NCI-H345 (cell line): Measurements from ENCODE around the gene IRF4.

Experiments used
- DNase-seq: peaks from one replicate; lab custom pipeline; 2025; lab: John Stamatoyannopoulos, UW

IRF4 gene

DNA sequence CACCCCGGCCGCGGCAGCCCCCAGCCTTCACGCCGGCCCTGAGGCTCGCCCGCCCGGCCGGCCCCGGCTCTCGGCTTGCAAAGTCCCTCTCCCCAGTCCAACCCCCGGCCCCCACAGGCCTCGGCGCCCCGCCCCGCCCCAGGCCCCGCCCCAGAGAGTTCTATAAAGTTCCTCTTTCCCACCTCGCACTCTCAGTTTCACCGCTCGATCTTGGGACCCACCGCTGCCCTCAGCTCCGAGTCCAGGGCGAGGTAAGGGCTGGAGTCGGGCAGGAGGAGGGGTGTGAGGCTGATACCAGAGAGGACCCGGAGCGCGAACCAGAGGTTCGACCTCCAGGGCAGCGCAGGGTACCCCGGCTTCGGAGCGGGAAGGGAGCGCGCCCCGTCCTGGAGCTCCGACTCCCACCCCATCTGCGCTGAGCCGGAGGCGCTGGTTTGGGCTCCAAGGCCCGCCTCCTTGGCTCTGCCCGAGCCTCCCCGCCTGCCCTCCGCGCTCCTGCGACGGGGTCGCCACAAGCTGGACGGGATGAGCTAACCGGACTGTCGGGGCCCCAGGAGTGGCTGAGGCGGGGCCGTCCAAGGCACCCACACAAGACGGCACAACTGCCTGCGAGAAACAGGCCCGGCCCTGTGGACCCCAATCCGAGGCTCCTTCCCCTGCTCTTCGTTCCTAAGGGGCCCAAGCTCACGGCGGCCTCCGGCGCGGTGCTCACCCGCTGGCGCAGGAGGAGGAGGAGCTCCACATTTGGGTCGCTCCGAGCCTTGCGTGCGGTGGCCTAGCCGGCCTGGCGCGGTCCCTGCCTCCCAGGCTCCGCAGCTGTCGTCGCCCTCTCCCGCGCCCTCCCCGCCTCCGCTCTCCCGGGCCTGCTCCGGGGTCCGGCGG, at the start of gene IRF4:
Gene IRF4, plus strand, starts transcription at position 194 of the 882 bp plus-strand sequence. CDS start 1,401 bp downstream, outside the sequence.
- no peak for DNase-seq

DNA sequence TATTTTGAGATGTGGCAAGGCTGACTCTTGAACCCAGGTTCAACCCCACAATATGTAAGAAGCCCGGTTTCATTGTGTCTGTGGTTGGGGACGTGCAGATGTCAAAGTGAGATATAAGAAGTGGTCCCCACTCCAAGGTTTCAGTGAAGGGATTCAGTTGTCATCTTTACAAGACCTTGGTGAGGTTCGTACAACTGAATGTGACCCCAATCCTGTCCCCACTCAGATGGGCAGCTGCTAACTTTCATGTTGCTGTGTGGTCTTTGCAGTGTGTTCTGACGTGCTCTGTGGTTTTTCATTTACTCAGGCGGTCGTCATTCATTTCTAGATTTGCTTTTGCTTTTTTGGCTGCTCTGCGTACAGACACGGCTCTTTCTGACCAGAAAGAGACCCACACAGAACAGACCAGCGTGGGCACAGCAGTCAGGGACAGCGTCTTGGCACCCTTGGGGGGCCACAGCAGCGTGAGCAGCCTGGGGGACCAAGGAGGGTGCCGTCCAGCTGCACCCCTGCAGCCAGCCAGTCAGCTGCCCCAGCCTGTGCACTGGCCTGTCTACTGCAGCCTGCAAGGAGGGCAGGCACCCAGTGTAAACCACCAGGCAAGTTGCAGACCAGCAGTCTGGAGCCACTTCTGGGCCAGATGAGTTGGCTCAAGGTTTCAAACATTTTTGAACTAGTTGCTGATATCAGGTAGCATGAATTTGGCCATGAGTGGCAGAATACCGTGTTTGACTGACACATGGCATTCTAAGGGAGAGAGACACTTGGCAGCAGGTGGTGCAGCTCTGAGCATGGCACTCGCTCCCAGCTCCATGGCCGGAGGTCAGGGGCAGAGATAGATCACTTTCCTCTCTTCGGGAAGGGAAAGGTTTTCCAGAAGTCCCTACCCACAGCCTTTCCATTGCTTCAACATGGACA, 49.4 kb upstream of the IRF4 start:
- no peak for DNase-seq

DNA sequence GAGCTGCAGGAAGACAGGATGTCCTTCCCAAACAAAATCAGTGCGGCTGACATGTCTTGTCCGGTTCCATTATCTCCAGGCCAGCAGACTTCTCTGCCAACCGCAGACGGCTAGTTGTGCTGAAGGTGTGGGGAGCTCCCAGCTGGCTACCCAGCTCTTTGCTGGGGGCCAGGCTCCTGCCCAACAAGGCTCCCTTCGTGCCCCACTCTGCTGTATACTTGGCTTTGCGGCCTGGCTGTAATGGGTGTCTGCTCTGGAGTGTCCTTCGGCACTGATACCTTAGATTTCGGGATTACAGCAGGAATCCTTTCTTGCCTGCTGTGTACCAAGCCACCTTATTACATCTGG, 48.7 kb upstream of the IRF4 start:
- no peak for DNase-seq

DNA sequence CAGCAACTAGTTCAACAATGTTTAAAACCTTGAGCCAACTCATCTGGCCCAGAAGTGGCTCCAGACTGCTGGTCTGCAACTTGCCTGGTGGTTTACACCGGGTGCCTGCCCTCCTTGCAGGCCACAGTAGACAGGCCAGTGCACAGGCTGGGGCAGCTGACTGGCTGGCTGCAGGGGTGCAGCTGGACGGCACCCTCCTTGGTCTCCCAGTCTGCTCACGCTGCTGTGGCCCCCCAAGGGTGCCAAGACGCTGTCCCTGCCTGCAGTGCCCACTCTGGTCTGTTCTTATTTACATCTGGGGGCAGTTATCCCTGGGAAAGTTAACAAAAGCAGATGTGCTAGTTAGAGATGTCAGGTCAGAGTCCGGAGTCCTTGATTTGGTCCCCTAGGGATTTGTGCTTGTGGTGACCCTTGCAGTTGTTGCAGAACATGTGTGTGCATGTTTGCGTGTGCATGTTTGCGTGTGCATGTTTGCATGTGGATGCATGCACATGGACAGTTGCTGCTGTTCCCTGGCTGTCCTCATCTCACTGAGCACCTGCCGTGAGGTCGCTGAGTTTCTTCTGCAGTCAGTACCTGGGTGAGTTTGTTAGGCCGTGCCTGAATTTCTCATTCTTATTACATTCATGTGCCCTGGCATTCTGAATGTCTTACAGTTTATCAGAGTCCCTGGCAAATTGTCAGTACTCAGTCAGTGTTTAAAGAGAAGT, 48.2 kb upstream of the IRF4 start:
- DNase-seq = no peak

DNA sequence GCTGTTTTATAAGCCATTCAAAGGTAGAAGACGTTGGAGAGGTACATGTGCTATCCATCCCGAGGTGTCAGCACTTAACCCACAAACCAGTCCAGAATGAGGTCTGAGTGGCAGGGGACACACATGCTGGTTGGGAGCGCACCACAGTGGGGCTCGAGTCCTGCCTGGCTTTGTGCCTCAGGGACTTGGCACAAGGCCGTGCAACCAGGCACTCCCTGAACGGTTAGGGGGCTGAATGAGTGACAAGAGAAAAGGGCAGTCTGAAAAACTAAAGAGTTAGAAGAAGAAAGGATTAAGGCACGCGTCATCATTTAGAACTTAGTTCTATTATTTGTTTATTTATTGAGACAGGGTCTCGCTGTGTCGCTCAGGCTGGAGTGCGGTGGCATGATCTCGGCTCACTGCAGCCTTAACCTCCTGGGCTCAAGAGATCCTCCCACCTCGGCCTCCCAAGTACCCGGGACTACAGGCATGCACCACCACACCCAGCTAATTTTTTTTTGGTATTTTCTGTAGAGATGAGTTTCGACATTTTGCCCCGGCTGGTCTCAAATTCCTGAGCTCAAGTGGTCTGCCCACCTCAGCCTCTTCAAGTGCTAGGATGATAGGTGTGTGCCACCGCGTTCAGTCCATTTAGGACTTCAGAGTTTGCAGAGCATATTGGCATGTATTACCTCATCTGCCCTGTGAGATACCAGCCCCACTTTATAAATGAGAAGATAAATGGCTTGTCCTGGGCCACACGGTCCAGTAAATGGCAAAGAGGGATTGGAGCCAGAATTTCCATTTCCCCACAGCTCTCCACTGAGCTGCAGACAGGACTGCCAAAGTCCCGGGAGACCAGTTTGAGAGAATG, 47.4 kb upstream of the IRF4 start:
- DNase-seq = no peak

DNA sequence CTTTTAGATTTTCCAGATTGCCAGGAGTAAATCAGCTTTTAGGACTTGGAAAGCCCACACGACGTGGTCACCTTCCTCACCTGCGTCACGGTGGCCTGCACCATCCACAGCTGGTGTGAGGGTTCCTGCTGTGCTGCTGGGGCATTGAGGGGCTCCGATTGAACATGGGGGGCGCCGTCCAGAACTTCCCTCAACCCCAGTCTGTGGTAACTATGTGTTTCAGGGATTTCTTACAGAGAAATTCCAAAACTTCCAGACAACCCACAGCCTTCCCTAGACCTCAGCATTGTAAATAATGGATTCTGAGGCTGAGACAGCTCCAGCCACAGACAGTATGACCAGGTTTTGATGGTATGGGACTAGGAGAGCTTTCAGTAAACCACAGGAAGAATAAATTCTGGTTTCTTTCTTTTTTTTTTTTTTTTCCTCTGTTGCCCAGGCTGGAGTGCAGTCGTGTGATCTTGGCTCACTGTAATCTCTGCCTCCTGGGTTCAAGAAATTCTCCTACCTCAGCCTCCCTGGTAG, 46.7 kb upstream of the IRF4 start:
- DNase-seq = no peak

DNA sequence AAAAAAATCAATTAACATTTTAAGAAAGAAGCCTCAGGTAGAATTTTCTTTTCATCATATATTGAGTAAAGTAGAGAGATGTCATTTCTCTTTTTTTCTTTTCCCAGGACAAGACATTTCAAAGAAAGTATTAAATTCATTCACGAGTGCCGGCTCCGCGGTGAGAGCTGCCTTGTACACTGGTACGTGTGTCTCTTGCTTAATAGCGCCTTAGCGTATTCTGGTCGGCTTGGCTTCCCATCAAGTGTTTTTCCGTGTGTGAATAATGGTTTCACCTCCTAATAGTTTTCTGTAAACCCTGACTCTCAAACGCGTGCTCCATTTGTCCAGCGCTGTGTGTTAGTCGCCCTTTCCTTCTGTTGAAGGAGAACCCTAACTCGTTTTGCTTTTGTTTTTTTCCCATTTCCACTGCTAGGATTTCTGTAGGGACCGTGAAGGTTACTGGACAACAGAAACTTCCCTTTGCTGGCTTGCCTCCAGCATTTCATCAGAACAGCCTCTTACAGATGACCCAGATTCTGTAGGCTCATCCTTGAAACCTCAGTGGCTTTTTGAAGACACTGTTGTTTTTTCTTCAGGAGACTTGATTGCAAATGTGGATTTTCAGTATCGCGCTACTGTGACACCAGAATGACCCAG, 45.7 kb upstream of the IRF4 start:
- no peak for DNase-seq

DNA sequence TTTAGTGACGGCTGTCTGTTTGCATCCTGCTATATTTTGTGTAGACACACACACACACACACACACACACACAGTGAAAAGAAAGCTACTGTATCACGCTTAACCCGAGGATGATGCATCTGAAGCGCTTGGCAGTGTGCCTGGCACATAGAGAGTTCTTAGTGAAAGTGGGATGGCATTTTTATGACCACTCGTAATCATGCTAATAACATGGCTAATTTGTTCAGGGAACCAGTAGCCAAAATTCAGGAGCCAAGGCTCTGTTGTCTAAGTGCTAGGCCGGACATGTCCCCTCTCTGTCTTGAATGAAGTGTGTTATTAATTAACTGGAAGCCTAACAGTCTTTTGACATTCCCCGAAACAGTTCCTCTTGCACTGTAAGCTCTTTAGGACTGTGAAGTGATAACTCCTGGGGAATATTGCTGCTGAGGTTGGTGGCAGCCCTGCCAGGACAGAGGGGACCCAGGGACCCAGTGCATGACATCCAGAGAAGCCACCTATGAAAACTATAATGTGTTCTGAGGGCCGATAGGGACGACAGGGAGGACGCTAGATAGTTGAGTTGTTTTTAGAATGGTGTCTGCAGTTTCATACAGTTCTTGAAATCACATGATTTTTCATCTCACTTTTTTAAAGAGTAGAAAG, 45.0 kb upstream of the IRF4 start:
- DNase-seq = no peak

DNA sequence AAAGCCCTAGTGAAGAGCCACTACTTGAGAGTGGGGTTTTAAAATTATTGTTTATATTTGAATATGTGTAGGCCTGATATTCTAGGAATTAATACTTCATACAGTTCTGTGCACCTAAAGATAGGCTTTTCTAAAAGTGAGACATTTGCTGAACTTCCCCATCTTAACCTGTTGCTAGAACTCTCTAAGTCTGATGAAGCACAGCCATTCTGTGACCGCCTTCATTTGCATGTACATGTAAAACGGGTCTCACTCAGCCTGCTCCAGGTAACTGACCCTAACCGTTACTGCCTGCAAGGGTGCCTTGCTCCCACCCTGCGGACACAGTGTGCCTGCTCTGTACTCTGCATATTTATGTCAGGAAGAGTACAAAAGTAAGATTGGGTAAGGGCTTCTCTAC, 44.3 kb upstream of the IRF4 start:
- DNase-seq = no peak

DNA sequence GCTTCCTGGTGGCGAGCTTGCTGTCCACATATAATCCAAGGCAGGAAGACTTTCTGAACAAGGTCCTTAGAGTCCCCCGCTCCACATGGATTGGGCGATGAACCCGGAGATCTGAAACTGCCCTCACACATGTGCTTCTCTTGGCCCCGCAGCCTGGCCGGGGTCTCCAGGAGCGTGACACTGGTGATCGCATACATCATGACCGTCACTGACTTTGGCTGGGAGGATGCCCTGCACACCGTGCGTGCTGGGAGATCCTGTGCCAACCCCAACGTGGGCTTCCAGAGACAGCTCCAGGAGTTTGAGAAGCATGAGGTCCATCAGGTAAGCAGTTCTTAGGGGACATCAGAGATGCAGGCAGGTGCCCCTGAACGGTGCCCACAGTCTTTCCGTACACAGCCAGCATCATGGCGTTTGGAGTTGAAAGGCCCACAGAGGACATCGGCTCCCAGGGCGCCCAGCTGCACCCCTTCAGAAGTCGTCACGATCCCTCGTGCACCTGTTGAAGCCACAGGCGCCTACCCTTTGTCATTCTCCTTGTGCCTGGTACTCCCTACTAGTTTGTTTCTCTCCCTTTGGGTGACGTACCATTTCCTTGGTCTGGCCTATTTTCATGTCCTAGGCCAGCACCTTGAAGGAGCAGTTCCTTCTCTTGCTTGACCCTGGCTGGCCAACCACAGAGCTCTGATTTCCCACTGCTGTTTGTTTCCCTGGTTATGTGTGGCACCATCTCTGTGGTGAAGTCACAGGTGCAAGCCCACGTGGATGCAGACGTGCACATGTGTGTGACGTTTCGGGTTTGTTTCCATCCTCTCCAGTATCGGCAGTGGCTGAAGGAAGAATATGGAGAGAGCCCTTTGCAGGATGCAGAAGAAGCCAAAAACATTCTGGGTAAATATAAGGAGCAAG, 43.3 kb upstream of the IRF4 start:
- DNase-seq = no peak

DNA sequence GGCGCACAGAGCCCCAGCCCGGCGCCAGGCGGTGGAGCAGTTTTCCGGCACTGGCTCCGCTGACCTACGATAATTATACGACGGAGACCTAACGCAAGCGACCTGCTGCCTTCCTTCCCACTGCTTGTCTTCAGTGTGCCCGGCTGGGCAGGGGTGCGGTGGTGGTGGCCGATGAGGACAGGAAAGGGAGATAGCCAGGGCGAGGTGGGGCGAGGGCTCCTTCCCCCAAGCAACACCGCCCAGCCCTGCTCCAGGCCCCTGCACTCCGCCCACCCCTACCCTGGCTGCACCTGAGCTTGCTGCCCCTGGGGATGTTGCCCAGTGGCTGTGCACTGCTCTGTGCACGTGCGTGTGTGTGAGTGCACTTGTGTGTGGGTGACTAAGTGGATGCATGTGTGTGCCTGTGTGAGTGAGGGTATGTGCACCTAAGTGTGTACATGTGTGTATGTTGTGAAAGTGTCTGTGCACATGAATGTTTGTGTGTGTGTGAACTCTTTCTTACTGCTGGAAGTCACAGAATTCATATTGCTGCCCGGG, 42.6 kb upstream of the IRF4 start:
- DNase-seq = no peak

DNA sequence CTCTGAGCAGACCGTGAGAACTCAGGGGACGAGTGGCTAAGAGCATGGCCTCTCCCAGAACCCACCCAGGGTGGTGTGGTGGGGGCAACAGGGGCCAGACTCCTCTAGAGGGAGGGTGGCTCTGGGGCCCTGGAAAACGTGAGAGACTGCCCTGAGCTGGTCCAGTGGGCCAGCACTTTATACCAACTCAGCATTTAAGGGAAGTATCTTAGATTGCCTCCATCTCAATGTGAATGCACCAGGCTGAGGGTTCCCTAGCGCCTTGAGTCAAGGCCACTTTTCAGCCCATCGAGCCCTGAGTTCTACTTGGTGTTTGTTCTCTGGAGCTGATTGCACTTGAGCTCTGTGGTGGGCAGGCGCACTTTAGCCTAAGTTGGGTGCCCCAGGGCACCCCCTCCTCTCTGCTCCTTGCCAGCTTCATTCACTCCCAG, 42.0 kb upstream of the IRF4 start:
- DNase-seq = no peak

DNA sequence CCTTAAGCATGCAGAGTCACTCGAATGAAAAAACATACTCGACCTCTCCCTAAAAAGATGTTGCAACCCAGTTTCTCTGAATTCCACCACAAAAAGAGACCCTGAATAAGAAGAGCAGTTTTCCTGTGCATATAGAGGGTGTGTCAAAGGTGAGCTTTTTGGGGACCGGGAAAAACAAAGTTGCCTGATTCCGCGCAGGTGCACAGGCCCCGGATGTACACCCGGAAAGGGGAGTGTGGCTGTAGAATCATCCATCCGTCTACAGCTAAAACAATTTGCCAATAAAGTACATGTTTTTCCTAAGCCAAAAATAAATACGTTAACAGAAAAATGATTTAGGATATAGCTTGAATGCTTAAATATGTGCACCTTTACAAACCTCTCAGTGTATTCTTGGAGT, 41.2 kb upstream of the IRF4 start:
- DNase-seq = no peak

DNA sequence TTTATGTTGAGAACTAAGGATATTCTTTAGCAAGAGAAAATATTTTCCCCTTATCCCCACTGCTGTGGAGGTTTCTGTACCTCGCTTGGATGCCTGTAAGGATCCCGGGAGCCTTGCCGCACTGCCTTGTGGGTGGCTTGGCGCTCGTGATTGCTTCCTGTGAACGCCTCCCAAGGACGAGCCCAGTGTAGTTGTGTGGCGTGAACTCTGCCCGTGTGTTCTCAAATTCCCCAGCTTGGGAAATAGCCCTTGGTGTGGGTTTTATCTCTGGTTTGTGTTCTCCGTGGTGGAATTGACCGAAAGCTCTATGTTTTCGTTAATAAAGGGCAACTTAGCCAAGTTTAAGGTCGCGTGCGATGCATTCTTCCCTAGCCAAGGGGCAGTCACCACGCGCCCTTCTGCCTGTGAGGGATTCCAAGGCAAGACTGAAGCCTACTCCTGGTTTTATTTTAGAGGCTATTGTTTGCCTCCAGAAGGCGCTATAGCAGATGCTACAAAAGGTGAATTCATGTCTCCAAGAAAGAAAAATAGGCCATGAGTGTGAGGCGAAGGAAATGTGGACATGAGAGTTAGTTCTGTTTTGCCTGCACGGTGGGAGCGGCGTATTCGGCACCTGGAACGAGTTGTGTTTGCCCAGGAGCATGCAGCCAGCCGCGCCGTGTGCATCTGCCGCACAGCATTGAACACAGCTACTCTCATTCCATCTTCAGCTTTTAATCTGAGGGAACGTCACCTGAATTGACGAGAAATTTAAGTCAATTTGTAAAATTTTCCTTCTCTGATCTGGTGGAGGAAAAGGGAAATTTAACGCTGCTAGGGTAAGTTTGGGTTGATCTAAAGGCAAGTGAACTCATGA, 40.3 kb upstream of the IRF4 start:
- no peak for DNase-seq

DNA sequence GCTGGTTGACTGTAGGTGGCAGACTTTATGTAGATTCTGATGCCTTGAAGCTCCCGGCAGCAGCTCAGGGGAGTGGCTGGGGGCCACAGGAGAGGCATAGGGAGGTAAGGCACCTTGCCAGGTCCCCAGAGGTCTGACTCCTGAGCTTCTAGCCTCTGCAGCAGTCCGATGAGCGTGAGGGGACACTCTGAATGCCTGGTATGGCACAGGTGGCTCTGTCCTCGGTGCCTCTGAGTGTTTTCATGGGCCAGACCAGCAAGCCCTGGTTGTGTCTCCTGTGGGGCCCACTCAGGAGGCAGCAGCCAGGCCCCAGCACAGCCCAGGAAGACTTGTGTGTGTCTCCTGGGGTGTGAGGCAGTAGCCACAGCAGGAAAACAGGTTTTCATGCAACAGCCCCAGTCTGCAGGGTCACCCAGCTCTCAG, 39.7 kb upstream of the IRF4 start:
- no peak for DNase-seq

DNA sequence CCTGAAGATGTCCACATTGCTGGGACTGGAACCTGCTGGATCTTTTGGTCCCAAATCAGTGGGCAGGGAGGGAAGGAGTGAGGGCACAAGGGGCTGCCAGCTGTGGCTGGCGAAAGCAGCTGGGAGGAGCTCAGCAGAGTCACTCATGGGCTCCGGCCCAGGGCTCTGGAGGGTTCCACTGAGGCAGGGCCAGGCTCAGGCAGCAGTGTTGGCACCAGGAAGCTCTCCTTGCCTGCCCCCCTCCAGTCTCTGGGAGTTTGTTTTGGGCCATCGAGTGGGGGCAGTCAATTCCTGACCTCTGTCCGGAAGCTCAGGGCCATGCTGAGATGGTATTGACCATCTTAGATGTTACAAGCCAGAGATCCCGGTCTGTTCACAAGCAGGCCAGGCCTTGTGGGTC, 39.1 kb upstream of the IRF4 start:
- no peak for DNase-seq

DNA sequence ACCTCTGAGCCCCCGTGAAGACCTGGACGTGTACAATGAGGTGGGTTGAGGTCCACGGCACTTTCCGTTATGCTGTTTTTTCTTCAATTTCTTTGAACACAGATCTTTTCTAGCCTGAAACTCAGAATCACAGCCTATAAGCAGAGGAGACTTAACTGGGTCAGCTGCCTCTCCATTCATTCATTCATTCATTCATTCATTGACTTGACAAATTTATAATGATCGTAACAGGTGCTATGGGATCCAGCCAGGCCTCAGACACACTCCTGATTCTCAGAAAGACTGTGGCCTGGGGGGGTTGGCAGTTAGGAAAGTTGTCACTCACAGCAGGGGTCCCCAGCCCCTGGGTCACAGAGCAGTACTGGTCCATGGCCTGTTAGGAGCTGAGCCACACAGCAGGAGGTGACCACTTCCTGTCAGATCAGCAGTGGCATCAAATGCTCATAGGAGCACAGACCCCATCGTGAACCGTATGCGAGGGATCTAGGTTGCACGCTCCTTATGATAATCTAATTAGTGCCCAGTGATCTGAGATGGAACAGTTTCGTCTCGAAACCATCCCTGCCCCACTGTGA, 38.6 kb upstream of the IRF4 start:
- no peak for DNase-seq
